CD4-positive, alpha-beta T cell treated with Interleukin-4 for 4 hours (primary cell): ENCODE results near the gene TRERF1.
"Not testable (repeated sequence)": the region's sequence is repeated elsewhere in the genome, so short reads cannot be mapped to it uniquely, and the experiment has no call there.

Source experiments
- DNase-seq: peaks from one replicate; pipeline ENCODE4 v3.0.0-alpha.2; 2020

Gene TRERF1

GRCh38 chr6:42451333-42452170 lies at the start of gene TRERF1:
TRERF1 (minus strand) TSS chr6:42451926; CDS start chr6:42269590, 182,336 bp downstream.
- DNase-seq, result peak; percentile 40

GRCh38 chr6:42498473-42499128 lies 46.9 kb upstream of the TRERF1 start:
- DNase-seq, result no peak

- DNase-seq, result no peak
Measured at GRCh38 chr6:42493914-42494539, 42.3 kb upstream of the TRERF1 start.

- DNase-seq, result no peak
Measured at GRCh38 chr6:42488129-42488528, 36.4 kb upstream of the TRERF1 start.

GRCh38 chr6:42484261-42484660 lies 32.5 kb upstream of the TRERF1 start:
- DNase-seq, result no peak

GRCh38 chr6:42482174-42482573 lies 30.4 kb upstream of the TRERF1 start:
- DNase-seq, result no peak

- DNase-seq, result no peak
Measured at GRCh38 chr6:42471714-42472113, 20.0 kb upstream of the TRERF1 start.

GRCh38 chr6:42471142-42471541 lies 19.4 kb upstream of the TRERF1 start:
- no peak for DNase-seq

- no peak for DNase-seq
Measured at GRCh38 chr6:42468273-42468672, 16.5 kb upstream of the TRERF1 start.

- DNase-seq, result no peak
Measured at GRCh38 chr6:42467651-42468050, 15.9 kb upstream of the TRERF1 start.

- not testable (repeated sequence) for DNase-seq
Measured at GRCh38 chr6:42466470-42466869, 14.7 kb upstream of the TRERF1 start.

GRCh38 chr6:42462474-42462972 lies 10.8 kb upstream of the TRERF1 start:
- no peak for DNase-seq

- no peak for DNase-seq
Measured at GRCh38 chr6:42460883-42461282, 9.2 kb upstream of the TRERF1 start.

- DNase-seq, result no peak
Measured at GRCh38 chr6:42459888-42460287, 8.2 kb upstream of the TRERF1 start.

GRCh38 chr6:42454428-42454791 lies 2.7 kb upstream of the TRERF1 start:
- DNase-seq, result no peak

- DNase-seq, result no peak
Measured at GRCh38 chr6:42453654-42454427, 2.1 kb upstream of the TRERF1 start.

- peak; percentile 68 for DNase-seq
Measured at GRCh38 chr6:42453031-42453653, 1.4 kb upstream of the TRERF1 start.

GRCh38 chr6:42452171-42453030 lies 675 bp upstream of the TRERF1 start:
- DNase-seq, result peak; percentile 39

GRCh38 chr6:42450477-42451332 lies 1.0 kb downstream of the TRERF1 start:
- no peak for DNase-seq

GRCh38 chr6:42449917-42450476 lies 1.7 kb downstream of the TRERF1 start:
- no peak for DNase-seq
